H1 (cell line): ENCODE data around the gene TMEM271. TPM values are rescaled to one million over a fixed set of nuclear protein-coding genes. Genes with fewer than 3 reads are reported as not detected.

Source experiments
- CTCF ChIA-PET: fragments of 300-600 bp; sonication (Branson Sonifier 250); formaldehyde crosslinking; loops from one replicate; lab custom pipeline; 2021; ENCODE audit not compliant: partially characterized antibody; lab: Charles Lee
- POLR2A ChIA-PET: fragments of 300-600 bp; sonication (Branson Sonifier 250); formaldehyde crosslinking; loops from one replicate; lab custom pipeline; 2021; ENCODE audit warnings: inconsistent platforms; ENCODE audit not compliant: partially characterized antibody; lab: Charles Lee
- DNase-seq, 2 experiments: peaks; one replicate each; pipeline versions ENCODE4 v3.0.0 to v3.0.0-alpha.2; 2010 to 2022; ENCODE audit warnings: low spot score in 2 of 2, low read depth in 1 of 2, mixed read lengths in 1 of 2
- FAIRE-seq: peaks from 2 replicates; lab custom pipeline; 2011; peaks lifted over from hg19 to GRCh38; lab: Jason Lieb, UNC
- H2AFZ ChIP-seq: 2 replicates; pipeline ENCODE4 v1.8.1; 2012; ENCODE audit warnings: low read length, inconsistent platforms
- H2AK5ac ChIP-seq: 2 replicates; pipeline ENCODE4 v1.6.1; 2013; ENCODE audit warnings: low read depth, low read length
- H2BK120ac ChIP-seq: replicated peaks from 2 replicates; pipeline ENCODE3; 2013; ENCODE audit warnings: low read depth, low read length, inconsistent platforms
- H2BK12ac ChIP-seq: 2 replicates; pipeline ENCODE4 v1.6.1; 2013; ENCODE audit warnings: low read depth, low read length
- H2BK15ac ChIP-seq: 2 replicates; pipeline ENCODE4 v1.6.1; 2013; ENCODE audit warnings: low read length
- H2BK20ac ChIP-seq: 2 replicates; pipeline ENCODE4 v1.6.1; 2013; ENCODE audit warnings: low read length
- H2BK5ac ChIP-seq: 2 replicates; pipeline ENCODE4 v1.6.1; 2013; ENCODE audit warnings: low read depth, low read length
- H3K14ac ChIP-seq: 2 replicates; pipeline ENCODE4 v1.6.1; 2013; ENCODE audit warnings: inconsistent platforms; ENCODE audit not compliant: insufficient read length
- H3K18ac ChIP-seq: 2 replicates; pipeline ENCODE4 v1.6.1; 2013; ENCODE audit warnings: low read length; ENCODE audit errors: extremely low read depth
- H3K23ac ChIP-seq: 2 replicates; pipeline ENCODE4 v1.6.1; 2013; ENCODE audit warnings: inconsistent platforms; ENCODE audit not compliant: insufficient read length
- H3K23me2 ChIP-seq: 2 replicates; pipeline ENCODE4 v1.6.1; 2013; ENCODE audit warnings: low read depth, low read length
- H3K27ac ChIP-seq: 2 replicates; pipeline ENCODE4 v1.6.1; 2011; ENCODE audit warnings: low read depth, low read length, inconsistent platforms
- H3K27me3 ChIP-seq, 4 experiments: replicated peaks in 1 of 4; 1 replicate in 1 of 4; 2 replicates in 3 of 4; pipeline versions ENCODE4 v1.6.1 to v1.8.1; 2011 to 2013; ENCODE audit warnings: low read length in 3 of 4, mild to moderate bottlenecking in 3 of 4, inconsistent platforms in 2 of 4, mixed read lengths in 2 of 4, moderate library complexity in 1 of 4; ENCODE audit not compliant: control insufficient read depth in 3 of 4, insufficient read depth in 3 of 4; ENCODE audit errors: extremely low read depth in 1 of 4
- H3K36me3 ChIP-seq, 4 experiments: 2 replicates each; pipeline versions ENCODE4 v1.6.1 to v1.8.1; 2011 to 2013; ENCODE audit warnings: mild to moderate bottlenecking in 4 of 4, low read length in 3 of 4, moderate library complexity in 2 of 4, control low read depth in 1 of 4, inconsistent platforms in 1 of 4; ENCODE audit not compliant: insufficient read depth in 4 of 4, control insufficient read depth in 2 of 4
- H3K4ac ChIP-seq: replicated peaks from 2 replicates; pipeline ENCODE3; 2013; ENCODE audit warnings: low read length, low read depth, mixed read lengths, inconsistent platforms; ENCODE audit not compliant: insufficient read length
- H3K4me1 ChIP-seq, 4 experiments: replicated peaks in 1 of 4; 1 replicate in 1 of 4; 2 replicates in 3 of 4; pipeline versions ENCODE4 v1.6.1 to v1.8.1; 2011 to 2013; ENCODE audit warnings: low read length in 3 of 4, inconsistent platforms in 2 of 4, mixed read lengths in 1 of 4; ENCODE audit not compliant: insufficient read depth in 4 of 4, control insufficient read depth in 3 of 4
- H3K4me2 ChIP-seq, 2 experiments: 2 replicates each; pipeline versions ENCODE4 v1.6.1 to v1.8.1; 2011 to 2013; ENCODE audit warnings: low read depth in 2 of 2, low read length in 2 of 2, control low read depth in 1 of 2, inconsistent platforms in 1 of 2, mild to moderate bottlenecking in 1 of 2; ENCODE audit not compliant: insufficient read depth in 1 of 2
- H3K4me3 ChIP-seq, 4 experiments: fragments of 200-600, 300-600 bp in 1 of 4; sonication (generic), shearing (Covaris generic), sonication (Bioruptor Twin) in 1 of 4; 2 replicates each; pipeline versions ENCODE4 v1.5.1 to v1.8.1; 2011 to 2016; ENCODE audit warnings: low read length in 4 of 4, low read depth in 3 of 4, control low read depth in 2 of 4, inconsistent platforms in 2 of 4, mild to moderate bottlenecking in 2 of 4, mixed read lengths in 1 of 4, moderate library complexity in 1 of 4; ENCODE audit not compliant: insufficient read depth in 2 of 4; ENCODE audit errors: extremely low read depth in 1 of 4
- H3K56ac ChIP-seq: replicated peaks from 2 replicates; pipeline ENCODE3; 2013; ENCODE audit warnings: low read depth, mild to moderate bottlenecking, mixed read lengths, low read length, inconsistent platforms; ENCODE audit not compliant: insufficient read length
- H3K79me1 ChIP-seq: 2 replicates; pipeline ENCODE4 v1.6.1; 2013; ENCODE audit warnings: low read depth, low read length, control low read depth
- H3K79me2 ChIP-seq, 2 experiments: 2 replicates each; pipeline versions ENCODE4 v1.6.1 to v1.8.1; 2012 to 2013; ENCODE audit warnings: low read length in 2 of 2, mild to moderate bottlenecking in 2 of 2, inconsistent platforms in 1 of 2; ENCODE audit not compliant: insufficient read depth in 2 of 2, control insufficient read depth in 1 of 2
- H3K9ac ChIP-seq, 4 experiments: replicated peaks in 1 of 4; 1 replicate in 1 of 4; 2 replicates in 3 of 4; pipeline versions ENCODE4 v1.6.1 to v1.8.1; 2011 to 2013; ENCODE audit warnings: low read depth in 3 of 4, low read length in 3 of 4, control low read depth in 2 of 4, mild to moderate bottlenecking in 2 of 4, moderate library complexity in 2 of 4, inconsistent platforms in 1 of 4; ENCODE audit errors: extremely low read depth in 1 of 4
- H3K9me3 ChIP-seq, 2 experiments: 2 replicates each; pipeline versions ENCODE4 v1.6.1 to v1.8.1; 2012 to 2013; ENCODE audit warnings: mild to moderate bottlenecking in 2 of 2, moderate library complexity in 2 of 2, control low read depth in 1 of 2, inconsistent platforms in 1 of 2, low read depth in 1 of 2, low read length in 1 of 2, mixed read lengths in 1 of 2; ENCODE audit not compliant: insufficient read depth in 2 of 2
- H4K20me1 ChIP-seq, 2 experiments: replicated peaks in 1 of 2; 2 replicates each; pipeline versions ENCODE3 to v1.8.1; 2011 to 2013; ENCODE audit warnings: inconsistent platforms in 2 of 2, low read length in 2 of 2, mild to moderate bottlenecking in 1 of 2; ENCODE audit not compliant: insufficient read depth in 2 of 2, control insufficient read depth in 1 of 2
- H4K5ac ChIP-seq: 2 replicates; pipeline ENCODE4 v1.6.1; 2013; ENCODE audit warnings: low read length, low read depth, mixed read lengths, inconsistent platforms; ENCODE audit not compliant: insufficient read length
- H4K8ac ChIP-seq: 2 replicates; pipeline ENCODE4 v1.8.0; 2013; ENCODE audit warnings: mild to moderate bottlenecking, moderate library complexity, low read length, inconsistent platforms; ENCODE audit not compliant: insufficient read depth; ENCODE audit errors: extremely low read depth
- H4K91ac ChIP-seq: replicated peaks from 2 replicates; pipeline ENCODE3; 2013; ENCODE audit warnings: low read length, mixed read lengths, inconsistent platforms; ENCODE audit not compliant: insufficient read length
- ZNF274 ChIP-seq: IDR thresholded peaks from 2 replicates; pipeline ENCODE4 v1.7.0; 2012; ENCODE audit warnings: low read length, borderline replicate concordance; ENCODE audit errors: extremely low read depth
- WGBS, 2 experiments: shearing (Covaris generic) in 1 of 2; methylation state at CpG; one replicate each; pipeline versions ENCODE4 v1.1.6 to v1.1.7; 2013 to 2015; ENCODE audit warnings: low lambda C conversion rate in 2 of 2, mixed read lengths in 2 of 2, inconsistent platforms in 1 of 2, low coverage in 1 of 2, missing lambda C conversion rate in 1 of 2; ENCODE audit not compliant: insufficient replicate concordance in 2 of 2, insufficient coverage in 1 of 2, insufficient read length in 1 of 2; ENCODE audit errors: extremely low coverage in 1 of 2, missing lambda C conversion rate in 1 of 2; 5-methylcytosine and 5-hydroxymethylcytosine counted together
- polyA plus RNA-seq, 7 experiments: library from polyadenylated mRNA; depleted of rRNA in 3 of 7; stranded (reverse) in 5 of 7; unstranded in 2 of 7; fragments of >200 nt in 5 of 7; fragments of 200-250 nt in 2 of 7; gene quantifications; 1 replicate in 5 of 7; 2 replicates in 1 of 7; 4 replicates in 1 of 7; pipeline versions ENCODE4 v1.2.1 to v1.2.3, GENCODE V29; 2011 to 2013; ENCODE audit warnings: missing spikeins in 2 of 7, mixed read lengths in 2 of 7
- total RNA-seq: library from RNA; stranded (reverse); fragmentation: NEBNext Ultra II Directional; extraction: Animal tissue kit (Norgen Biotek cat#: 25700); gene quantifications from 2 replicates; pipeline ENCODE4 v1.2.1, GENCODE V29; 2021

The TMEM271 gene
- total and polyA plus RNA-seq, 2 of the 8 experiments (the other 6 are each of a cell fraction or from before 2014, with no cell fraction given), result 0.08 to 0.35 TPM

DNA sequence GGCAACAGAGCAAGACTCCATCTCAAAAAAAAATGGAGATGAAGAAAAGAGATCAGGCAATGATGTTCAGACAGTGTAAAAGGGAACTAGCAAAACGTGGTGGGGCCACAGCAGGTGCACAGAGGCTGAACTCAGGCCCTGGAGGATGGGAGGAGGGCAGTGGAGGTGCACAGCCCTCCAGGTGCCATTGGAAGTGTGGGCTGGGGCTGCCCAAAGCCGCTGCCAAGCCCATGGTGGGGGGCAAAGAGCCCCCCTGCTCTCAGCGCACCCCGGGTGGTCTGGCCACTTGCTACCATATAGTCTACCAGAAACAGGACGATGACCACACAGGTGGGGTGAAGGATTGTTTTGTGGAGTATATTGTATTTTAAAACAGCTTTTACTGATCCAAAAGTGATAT lies 7.1 kb downstream of the TMEM271 start:
- DNase-seq (no peak), FAIRE-seq (no peak)
- Histone ChIP-seq H2BK5ac (no peak overlapping the region), H3K79me1 (no peaks in the 10 kb centered on the region), H4K8ac (0 out of 2 replicates have a peak overlapping the region, but pooled peaks have one; percentile 25), H2AFZ (no peak overlapping the region), H3K18ac (no peak overlapping the region), H2BK15ac (no peak overlapping the region), H3K9ac (no peak overlapping the region), H3K56ac (no peak overlapping the region), H3K4ac (no peak overlapping the region), H3K4me3 (no peak overlapping the region), H3K4me2 (no peak overlapping the region), H3K36me3 (no peaks in the 10 kb centered on the region), H4K5ac (no peak overlapping the region), H2BK120ac (no peak overlapping the region), H3K9me3 (peaks cover 7 to 9% of the 10 kb centered on the region in 2 experiments; a peak in 2 of 4 replicates), H4K91ac (no peak overlapping the region), H2BK20ac (no peak overlapping the region), H3K27ac (no peak overlapping the region), H3K79me2 (no peaks in the 10 kb centered on the region), H3K23ac (no peak overlapping the region), H3K27me3 (peaks cover 15 to 31% (median 24%) of the 10 kb centered on the region in 4 experiments), H2AK5ac (no peak overlapping the region), H2BK12ac (no peak overlapping the region), H4K20me1 (peaks cover 2 to 17% of the 10 kb centered on the region in 2 experiments), H3K14ac (no peak overlapping the region), H3K4me1 (peaks cover 0 to 2% (median 0%) of the 10 kb centered on the region in 4 experiments; a peak in 1 of 7 replicates), H3K23me2 (no peaks in the 10 kb centered on the region)
- 79% methylated on average over 5 of the region's 5 CpGs; no CpG with 5 or more reads in 1 of the 2 experiments for WGBS, 2 experiments
- CTCF ChIA-PET, result no interaction called here
- no peak for TF ChIP-seq ZNF274
- POLR2A ChIA-PET, result interaction anchor here (1.1 kb wide), 1 partner anchor 8 kb away, joined by 3 read pairs; no protein-coding TSS in a partner anchor
